Measurements from ENCODE around the gene TMEM233.
A peak's percentile ranks its signal among the peaks of the same experiment; 100 is the strongest.
"Not testable (repeated sequence)": the region's sequence is repeated elsewhere in the genome, so short reads cannot be mapped to it uniquely, and the experiment has no call there.

Gene TMEM233

DNA sequence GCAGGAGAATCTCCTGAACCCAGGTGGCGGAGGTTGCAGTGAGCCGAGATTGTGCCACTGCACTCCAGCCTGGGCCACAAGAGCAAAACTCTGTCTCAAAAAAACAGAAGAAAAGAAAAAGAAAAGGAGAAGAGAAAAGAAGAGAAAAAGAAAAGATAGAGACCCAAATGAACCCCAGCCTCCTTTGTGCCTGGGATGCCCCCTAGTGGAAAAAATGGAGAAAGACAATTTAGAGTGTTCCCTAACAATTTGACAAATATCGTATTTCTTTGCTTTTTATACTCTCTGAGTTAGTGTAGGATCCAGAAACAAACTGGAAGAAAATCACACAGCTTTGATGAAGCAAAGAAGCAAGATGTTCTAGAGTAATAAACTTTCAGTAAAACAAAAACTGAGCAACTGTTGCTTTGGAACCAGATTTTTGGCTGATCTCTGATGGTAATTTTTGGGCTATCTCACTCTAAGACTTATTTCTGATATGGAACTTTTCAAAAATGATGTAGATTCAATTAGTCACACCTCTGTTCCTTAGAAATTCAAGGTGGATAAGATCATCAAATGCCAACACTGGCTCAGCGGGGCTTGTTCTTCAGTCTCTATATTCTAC is 55.7 kb downstream of the TMEM233 start:
- Histone ChIP-seq H3K9me3 (ENCODE audit: insufficient read depth, low read length, severe bottlenecking) (peaks cover 7% of the 10 kb centered on the region), H2AFZ (ENCODE audit: low read depth, low read length) (no peak overlapping the region), H3K9ac (ENCODE audit: low read depth, low read length) (no peak overlapping the region), H3K4me3 (ENCODE audit: low read depth in 1 of 2, low read length in 2 of 2) (no peak overlapping the region), H3K27ac (ENCODE audit: low read length) (no peak overlapping the region), H3K4me2 (ENCODE audit: insufficient read depth, low read length) (no peak overlapping the region), H3K4me1 (ENCODE audit: insufficient read depth, low read length) (no peaks in the 10 kb centered on the region), H4K20me1 (ENCODE audit: insufficient read depth, low read length) (no peaks in the 10 kb centered on the region), H3K27me3 (ENCODE audit: insufficient read depth, low read length, poor library complexity) (no peaks in the 10 kb centered on the region), H3K79me2 (ENCODE audit: insufficient read depth, low read length) (no peaks in the 10 kb centered on the region), H3K36me3 (ENCODE audit: insufficient read depth, low read length) (no peaks in the 10 kb centered on the region)
- TF ChIP-seq, protein P1, sequence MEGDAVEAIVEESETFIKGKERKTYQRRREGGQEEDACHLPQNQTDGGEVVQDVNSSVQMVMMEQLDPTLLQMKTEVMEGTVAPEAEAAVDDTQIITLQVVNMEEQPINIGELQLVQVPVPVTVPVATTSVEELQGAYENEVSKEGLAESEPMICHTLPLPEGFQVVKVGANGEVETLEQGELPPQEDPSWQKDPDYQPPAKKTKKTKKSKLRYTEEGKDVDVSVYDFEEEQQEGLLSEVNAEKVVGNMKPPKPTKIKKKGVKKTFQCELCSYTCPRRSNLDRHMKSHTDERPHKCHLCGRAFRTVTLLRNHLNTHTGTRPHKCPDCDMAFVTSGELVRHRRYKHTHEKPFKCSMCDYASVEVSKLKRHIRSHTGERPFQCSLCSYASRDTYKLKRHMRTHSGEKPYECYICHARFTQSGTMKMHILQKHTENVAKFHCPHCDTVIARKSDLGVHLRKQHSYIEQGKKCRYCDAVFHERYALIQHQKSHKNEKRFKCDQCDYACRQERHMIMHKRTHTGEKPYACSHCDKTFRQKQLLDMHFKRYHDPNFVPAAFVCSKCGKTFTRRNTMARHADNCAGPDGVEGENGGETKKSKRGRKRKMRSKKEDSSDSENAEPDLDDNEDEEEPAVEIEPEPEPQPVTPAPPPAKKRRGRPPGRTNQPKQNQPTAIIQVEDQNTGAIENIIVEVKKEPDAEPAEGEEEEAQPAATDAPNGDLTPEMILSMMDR (IDR thresholded peaks at IDR 0.05; ENCODE audit: borderline replicate concordance, extremely low read depth, low read length, poor library complexity, severe bottlenecking), result peak; percentile 77
- TF ChIP-seq EZH2 (IDR thresholded peaks at IDR 0.05; ENCODE audit: borderline replicate concordance, low read depth, low read length, severe bottlenecking), result no peak
- ATAC-seq (ENCODE audit: insufficient read depth, low read depth) (no peak), DNase-seq (no peak)

DNA sequence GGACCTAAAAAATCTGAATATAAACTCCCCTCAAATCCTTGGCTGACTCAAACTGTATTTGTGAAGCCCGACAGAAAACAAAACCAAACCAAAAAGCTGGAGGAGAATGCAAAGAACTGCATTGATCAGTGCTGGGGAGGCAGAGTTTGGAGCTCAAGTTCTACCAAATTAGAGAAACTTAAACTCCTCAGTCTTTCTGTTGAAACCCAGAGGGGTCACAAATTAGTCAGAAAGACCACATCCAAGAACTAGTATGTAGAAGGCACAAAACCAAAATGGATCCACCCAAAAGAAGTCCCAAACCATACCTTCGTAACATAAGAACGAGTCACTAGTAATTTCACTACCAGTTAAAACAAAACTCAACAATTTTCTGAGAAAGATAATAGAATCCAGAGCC is 59.1 kb downstream of the TMEM233 start:
- H3K4me2 ChIP-seq (ENCODE audit: insufficient read depth, low read length), result no peak overlapping the region
- H3K4me1 ChIP-seq (ENCODE audit: insufficient read depth, low read length), result no peaks in the 10 kb centered on the region
- H3K36me3 ChIP-seq (ENCODE audit: insufficient read depth, low read length), result no peaks in the 10 kb centered on the region
- no peak overlapping the region for H3K9ac ChIP-seq (ENCODE audit: low read depth, low read length)
- H3K9me3 ChIP-seq (ENCODE audit: insufficient read depth, low read length, severe bottlenecking), result peaks cover 7% of the 10 kb centered on the region
- DNase-seq, result no peak
- no peak overlapping the region for H3K4me3 ChIP-seq (ENCODE audit: low read depth in 1 of 2, low read length in 2 of 2)
- no peak overlapping the region for H3K27ac ChIP-seq (ENCODE audit: low read length)
- no peaks in the 10 kb centered on the region for H3K79me2 ChIP-seq (ENCODE audit: insufficient read depth, low read length)
- ATAC-seq (ENCODE audit: insufficient read depth, low read depth), result no peak
- no peaks in the 10 kb centered on the region for H3K27me3 ChIP-seq (ENCODE audit: insufficient read depth, low read length, poor library complexity)
- no peak overlapping the region for H2AFZ ChIP-seq (ENCODE audit: low read depth, low read length)
- TF ChIP-seq, protein P1 (IDR thresholded peaks at IDR 0.05; ENCODE audit: borderline replicate concordance, extremely low read depth, low read length, poor library complexity, severe bottlenecking), result no peak
- TF ChIP-seq EZH2 (IDR thresholded peaks at IDR 0.05; ENCODE audit: borderline replicate concordance, low read depth, low read length, severe bottlenecking), result no peak
- H4K20me1 ChIP-seq (ENCODE audit: insufficient read depth, low read length), result no peaks in the 10 kb centered on the region

DNA sequence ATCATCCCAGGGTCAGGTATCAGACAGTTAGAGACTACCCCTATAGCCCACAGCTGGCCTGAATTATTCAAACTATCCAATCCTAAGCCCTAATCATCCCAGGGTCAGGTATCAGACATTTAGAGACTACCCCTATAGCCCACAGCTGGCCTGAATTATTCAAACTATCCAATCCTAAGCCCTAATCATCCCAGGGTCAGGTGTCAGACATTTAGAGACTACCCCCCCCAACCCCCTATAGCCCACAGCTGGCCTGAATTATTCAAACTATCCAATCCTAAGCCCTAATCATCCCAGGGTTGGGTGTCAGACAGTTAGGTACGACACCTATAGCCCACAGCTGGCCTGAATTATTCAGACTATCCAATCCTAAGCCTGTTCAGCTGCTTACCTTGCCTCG is 63.4 kb downstream of the TMEM233 start:
- ATAC-seq (ENCODE audit: insufficient read depth, low read depth); H4K20me1 ChIP-seq (ENCODE audit: insufficient read depth, low read length); H3K9me3 ChIP-seq (ENCODE audit: insufficient read depth, low read length, severe bottlenecking); DNase-seq; H2AFZ ChIP-seq (ENCODE audit: low read depth, low read length); H3K9ac ChIP-seq (ENCODE audit: low read depth, low read length); H3K36me3 ChIP-seq (ENCODE audit: insufficient read depth, low read length); H3K27ac ChIP-seq (ENCODE audit: low read length); H3K4me1 ChIP-seq (ENCODE audit: insufficient read depth, low read length); H3K4me3 ChIP-seq (ENCODE audit: low read depth in 1 of 2, low read length in 2 of 2); H3K79me2 ChIP-seq (ENCODE audit: insufficient read depth, low read length); H3K4me2 ChIP-seq (ENCODE audit: insufficient read depth, low read length); H3K27me3 ChIP-seq (ENCODE audit: insufficient read depth, low read length, poor library complexity): not testable (repeated sequence)

DNA sequence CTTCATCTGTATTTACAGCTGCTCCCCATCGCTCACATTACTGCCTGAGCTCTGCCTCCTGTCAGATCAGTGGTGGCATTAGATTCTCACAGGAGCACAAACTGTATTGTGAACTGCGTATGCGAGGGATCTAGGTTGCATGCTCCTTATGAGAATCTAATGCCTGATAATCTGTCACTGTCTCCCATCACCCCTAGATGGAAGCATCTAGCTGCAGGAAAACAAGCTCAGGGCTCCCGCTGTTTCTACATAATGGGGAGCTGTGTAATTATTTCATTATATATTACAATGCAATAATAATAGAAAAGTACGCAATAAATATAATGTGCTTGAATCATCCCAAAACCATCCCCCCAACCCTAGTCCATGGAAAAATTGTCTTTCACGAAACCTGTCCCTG is 64.6 kb downstream of the TMEM233 start:
- not testable (repeated sequence) for H3K27ac ChIP-seq (ENCODE audit: low read length); H3K9me3 ChIP-seq (ENCODE audit: insufficient read depth, low read length, severe bottlenecking); ATAC-seq (ENCODE audit: insufficient read depth, low read depth); H4K20me1 ChIP-seq (ENCODE audit: insufficient read depth, low read length); H3K27me3 ChIP-seq (ENCODE audit: insufficient read depth, low read length, poor library complexity); H3K36me3 ChIP-seq (ENCODE audit: insufficient read depth, low read length); H3K4me1 ChIP-seq (ENCODE audit: insufficient read depth, low read length); DNase-seq; H3K4me3 ChIP-seq (ENCODE audit: low read depth in 1 of 2, low read length in 2 of 2); H2AFZ ChIP-seq (ENCODE audit: low read depth, low read length); H3K79me2 ChIP-seq (ENCODE audit: insufficient read depth, low read length); H3K4me2 ChIP-seq (ENCODE audit: insufficient read depth, low read length); H3K9ac ChIP-seq (ENCODE audit: low read depth, low read length)

Measured in DND-41 (cell line).